Parathyroid adenoma (tissue), 2 donors: ENCODE data around the gene CC2D1A.
A peak's percentile ranks its signal among the peaks of the same experiment; 100 is the strongest.

Experiments
- H2AFZ ChIP-seq: fragments of 300-600 bp; sonication (generic); one replicate; pipeline ENCODE4 v1.7.0; 2017; ENCODE audit warnings: antibody characterized with exemption, mild to moderate bottlenecking
- H3K27ac ChIP-seq: fragments of 300-600 bp; sonication (generic); one replicate; pipeline ENCODE4 v1.7.0; 2017
- H3K27me3 ChIP-seq: fragments of 300-600 bp; sonication (generic); one replicate; pipeline ENCODE4 v1.7.0; 2017; ENCODE audit warnings: low read length; ENCODE audit not compliant: control insufficient read depth, insufficient read depth
- H3K36me3 ChIP-seq: fragments of 300-600 bp; sonication (generic); one replicate; pipeline ENCODE4 v1.7.0; 2017; ENCODE audit warnings: low read length; ENCODE audit not compliant: control insufficient read depth, insufficient read depth
- H3K4me1 ChIP-seq: fragments of 300-600 bp; sonication (generic); one replicate; pipeline ENCODE4 v1.7.0; 2017; ENCODE audit warnings: control low read depth
- H3K4me2 ChIP-seq: fragments of 300-600 bp; sonication (generic); one replicate; pipeline ENCODE4 v1.7.0; 2017; ENCODE audit warnings: low read length
- H3K4me3 ChIP-seq: fragments of 300-600 bp; sonication (generic); one replicate; pipeline ENCODE4 v1.7.0; 2017; ENCODE audit warnings: low read depth, low read length
- H3K79me2 ChIP-seq: fragments of 300-600 bp; sonication (generic); one replicate; pipeline ENCODE4 v1.7.0; 2017; ENCODE audit warnings: control low read depth
- H3K9ac ChIP-seq: fragments of 300-600 bp; sonication (generic); one replicate; pipeline ENCODE4 v1.7.0; 2017; ENCODE audit warnings: mild to moderate bottlenecking
- H3K9me3 ChIP-seq: fragments of 300-600 bp; sonication (generic); one replicate; pipeline ENCODE4 v1.7.0; 2017; ENCODE audit warnings: low read length; ENCODE audit not compliant: control insufficient read depth
- CTCF ChIP-seq: fragments of 300-600 bp; sonication (generic); IDR thresholded peaks from one replicate; pipeline ENCODE4 v1.7.0; 2017; ENCODE audit warnings: antibody characterized with exemption, mild to moderate bottlenecking
- donor health status: primary hyperparathyroidism.

CC2D1A gene

GRCh38 chr19:13881692-13882418, 24.1 kb upstream of the CC2D1A start:
- Histone ChIP-seq H3K79me2 (no peaks in the 10 kb centered on the region), H3K36me3 (no peaks in the 10 kb centered on the region), H3K27ac (no peak overlapping the region), H3K4me2 (no peak overlapping the region), H3K9me3 (no peaks in the 10 kb centered on the region), H3K4me1 (peaks cover 7% of the 10 kb centered on the region), H3K4me3 (no peak overlapping the region), H3K9ac (no peak overlapping the region), H3K27me3 (no peaks in the 10 kb centered on the region), H2AFZ (peak overlapping the region; percentile 76)
- TF ChIP-seq CTCF: no peak

DNA sequence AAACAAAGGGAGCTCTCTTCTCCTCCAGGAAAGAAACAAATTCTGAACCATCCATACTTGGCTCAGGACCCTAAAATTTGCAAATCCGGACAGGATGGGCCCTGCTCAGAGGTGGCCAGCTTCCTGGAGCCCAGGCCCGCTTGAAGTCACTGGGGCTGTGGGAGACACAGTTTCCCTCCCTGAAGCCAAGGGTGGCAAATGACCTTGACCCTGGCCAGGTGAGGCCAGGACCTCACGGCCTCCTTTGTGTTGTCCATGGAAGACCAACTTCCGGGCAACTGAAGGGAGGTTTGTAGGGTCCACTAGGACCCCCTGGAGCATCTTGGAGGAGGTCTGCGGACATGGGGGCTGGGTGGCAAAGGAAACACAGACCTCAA, 23.6 kb upstream of the CC2D1A start:
- H3K4me1 ChIP-seq: peaks cover 7% of the 10 kb centered on the region
- no peak overlapping the region for H3K27ac ChIP-seq
- TF ChIP-seq CTCF: no peak
- no peak overlapping the region for H3K4me2 ChIP-seq
- H3K9me3 ChIP-seq: no peaks in the 10 kb centered on the region
- H3K79me2 ChIP-seq: no peaks in the 10 kb centered on the region
- H2AFZ ChIP-seq: no peak overlapping the region
- no peak overlapping the region for H3K4me3 ChIP-seq
- no peaks in the 10 kb centered on the region for H3K27me3 ChIP-seq
- no peaks in the 10 kb centered on the region for H3K36me3 ChIP-seq
- no peak overlapping the region for H3K9ac ChIP-seq

- H3K4me1 ChIP-seq: peaks cover 7% of the 10 kb centered on the region
- H3K36me3 ChIP-seq: no peaks in the 10 kb centered on the region
- H2AFZ ChIP-seq: no peak overlapping the region
- H3K9me3 ChIP-seq: no peaks in the 10 kb centered on the region
- no peak overlapping the region for H3K4me3 ChIP-seq
- H3K27ac ChIP-seq: no peak overlapping the region
- no peaks in the 10 kb centered on the region for H3K27me3 ChIP-seq
- H3K79me2 ChIP-seq: no peaks in the 10 kb centered on the region
- no peak overlapping the region for H3K9ac ChIP-seq
- no peak for TF ChIP-seq CTCF
- H3K4me2 ChIP-seq: no peak overlapping the region
These were observed 23.2 kb upstream of the CC2D1A start for GRCh38 chr19:13882836-13883235.

DNA sequence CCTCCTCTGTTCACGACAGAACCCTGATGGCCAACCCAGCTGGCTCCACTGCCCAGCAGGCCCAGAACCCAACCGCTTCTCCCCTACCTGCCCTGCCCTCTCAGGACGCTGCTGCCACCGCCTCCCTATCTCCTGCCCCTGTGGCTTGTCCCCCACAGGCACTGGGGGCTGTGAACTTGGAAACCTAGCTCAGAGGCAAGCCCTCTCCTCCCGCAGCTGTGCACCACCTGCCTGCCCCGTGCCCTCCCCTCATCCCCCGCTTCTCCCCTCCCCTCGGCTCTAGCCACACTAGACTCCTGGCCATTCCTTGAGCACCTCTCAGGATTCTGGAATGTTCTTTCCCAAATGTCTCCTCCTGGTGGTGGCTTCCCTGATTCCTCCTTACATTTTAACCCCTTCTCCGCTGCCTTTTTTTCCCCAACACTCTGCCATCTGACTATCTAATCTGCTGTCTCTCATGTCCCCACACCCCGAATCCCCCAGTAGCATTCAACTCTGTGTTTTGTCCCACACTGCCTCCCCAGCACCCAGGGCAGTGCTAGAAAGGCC, 22.4 kb upstream of the CC2D1A start:
- Histone ChIP-seq H2AFZ (no peak overlapping the region), H3K27me3 (no peaks in the 10 kb centered on the region), H3K4me2 (no peak overlapping the region), H3K36me3 (no peaks in the 10 kb centered on the region), H3K4me1 (peaks cover 7% of the 10 kb centered on the region), H3K27ac (no peak overlapping the region), H3K9me3 (no peaks in the 10 kb centered on the region), H3K4me3 (no peak overlapping the region), H3K9ac (no peak overlapping the region), H3K79me2 (no peaks in the 10 kb centered on the region)
- TF ChIP-seq CTCF: no peak
